HEK293T (cell line): ENCODE results near the gene ADGRB3.

ENCODE experiments used
- ELF4 ChIP-seq: fragments of 450-650 bp; IDR thresholded peaks from 2 replicates; pipeline ENCODE4 v1.6.1; 2017; ENCODE audit warnings: antibody characterized with exemption
- FOXK2 ChIP-seq: fragments of 450-650 bp; IDR thresholded peaks from 2 replicates; pipeline ENCODE4 v1.6.1; 2016; ENCODE audit warnings: mild to moderate bottlenecking
- FOXM1 ChIP-seq: fragments of 450-650 bp; IDR thresholded peaks from 2 replicates; pipeline ENCODE4 v1.6.1; 2017; ENCODE audit warnings: mild to moderate bottlenecking, borderline replicate concordance
- HDGF ChIP-seq: fragments of 450-650 bp; IDR thresholded peaks from 2 replicates; pipeline ENCODE4 v1.6.1; 2017; ENCODE audit warnings: antibody characterized with exemption, borderline replicate concordance
- L3MBTL2 ChIP-seq: fragments of 450-650 bp; conservative IDR thresholded peaks from 2 replicates; pipeline ENCODE4 v1.6.1; 2016; ENCODE audit warnings: mild to moderate bottlenecking
- LEF1 ChIP-seq: fragments of 450-650 bp; IDR thresholded peaks from 2 replicates; pipeline ENCODE4 v1.6.1; 2017; ENCODE audit warnings: mild to moderate bottlenecking, borderline replicate concordance
- NFRKB ChIP-seq: fragments of 450-650 bp; IDR thresholded peaks from 2 replicates; pipeline ENCODE4 v1.6.1; 2016; ENCODE audit warnings: mild to moderate bottlenecking, moderate library complexity
- SP1 ChIP-seq: fragments of 450-650 bp; IDR thresholded peaks from 2 replicates; pipeline ENCODE4 v1.6.1; 2017
- TARDBP ChIP-seq: fragments of 450-650 bp; IDR thresholded peaks from 2 replicates; pipeline ENCODE4 v1.6.1; 2016
- ZNF384 ChIP-seq: fragments of 450-650 bp; IDR thresholded peaks from 2 replicates; pipeline ENCODE4 v1.6.1; 2016

GRCh38 chr6:68730291-68731054, 95.4 kb downstream of the ADGRB3 start:
- TF ChIP-seq FOXK2: no peak
- no peak for TF ChIP-seq SP1
- TF ChIP-seq LEF1: no peak
- no peak for TF ChIP-seq ZNF384
- no peak for TF ChIP-seq ELF4
- TF ChIP-seq TARDBP: no peak
- TF ChIP-seq L3MBTL2: no peak
- no peak for TF ChIP-seq NFRKB
- no peak for TF ChIP-seq HDGF
- no peak for TF ChIP-seq FOXM1
